ENCODE data around the gene BRD3. TPM values are rescaled to one million over a fixed set of nuclear protein-coding genes. Genes with fewer than 3 reads are reported as not detected.

Gene BRD3
- total RNA-seq, 2 donors from 2014 or later: 50.2 to 51.3 TPM

- no peaks in the 10 kb centered on the region for H3K9me3 Mint-ChIP-seq
- no peaks in the 10 kb centered on the region for H3K27me3 Mint-ChIP-seq (ENCODE audit: low read depth)
- H3K36me3 Mint-ChIP-seq (ENCODE audit: insufficient read depth in 2 of 2): no peaks in the 10 kb centered on the region
- no peaks in the 10 kb centered on the region for H3K4me1 Mint-ChIP-seq (ENCODE audit: low read depth)
- no peak for DNase-seq
- H3K4me3 Mint-ChIP-seq: no peak overlapping the region
- no peak overlapping the region for H3K27ac Mint-ChIP-seq
- no peak for ATAC-seq (replicated peaks in 1 of 2)
Observed at GRCh38 chr9:133980864-133981588, 86.8 kb downstream of the BRD3 start.

Other genes starting within 250 kb of the BRD3 start
- gene VAV2, start 75.7 kb downstream of the BRD3 start, total RNA-seq: 1 to 10 TPM; 4.6 to 5.1 TPM
- gene BRD3OS, start 42.5 kb downstream of the BRD3 start, total RNA-seq: 10 to 100 TPM in 1 of 2 donors, 1 to 10 TPM in 1; 6.3 to 10.3 TPM
- gene WDR5, start 68.1 kb upstream of the BRD3 start, total RNA-seq: 10 to 100 TPM; 31.7 to 40.0 TPM
- 10 to 100 TPM; 17.2 to 34.1 TPM for gene RNU6ATAC, start 96.5 kb upstream of the BRD3 start, total RNA-seq

Data from activated T-cell treated with anti-CD3 and anti-CD28 coated beads, Interleukin-2, amount 50 U/mL, for 72 hours (primary cell).